Neural progenitor cell (in vitro differentiated cells): Measurements from ENCODE around the gene CWC22. TPM values are rescaled to one million over a fixed set of nuclear protein-coding genes. Genes with fewer than 3 reads are reported as not detected.
"Not testable (repeated sequence)": the region's sequence is repeated elsewhere in the genome, so short reads cannot be mapped to it uniquely, and the experiment has no call there.

ENCODE experiments used
- DNase-seq: peaks from one replicate; pipeline ENCODE4 v3.0.0-alpha.2; 2016; ENCODE audit warnings: low spot score
- H2AFZ ChIP-seq: fragments of 200-600 bp; sonication (generic); replicated peaks from 2 replicates; pipeline ENCODE4 v1.6.1; 2016; ENCODE audit warnings: antibody characterized with exemption
- H3F3A ChIP-seq: fragments of 200-600 bp; sonication (generic); 2 replicates; pipeline ENCODE4 v1.6.1; 2016; ENCODE audit warnings: antibody characterized with exemption, low read depth
- H3K27ac ChIP-seq: fragments of 200-600 bp; sonication (generic); 2 replicates; pipeline ENCODE4 v1.5.1; 2016; ENCODE audit warnings: mild to moderate bottlenecking
- H3K27me3 ChIP-seq: fragments of 200-600 bp; sonication (generic); 2 replicates; pipeline ENCODE4 v1.6.1; 2016; ENCODE audit warnings: mild to moderate bottlenecking, moderate library complexity
- H3K36me3 ChIP-seq: fragments of 200-600 bp; sonication (generic); 2 replicates; pipeline ENCODE4 v1.5.1; 2016
- H3K4me1 ChIP-seq: fragments of 200-600 bp; sonication (generic); 2 replicates; pipeline ENCODE4 v1.6.1; 2016; ENCODE audit warnings: mixed run types
- H3K4me2 ChIP-seq: fragments of 200-600 bp; sonication (generic); 2 replicates; pipeline ENCODE4 v1.6.1; 2016
- H3K4me3 ChIP-seq: fragments of 200-600 bp; sonication (generic); 2 replicates; pipeline ENCODE4 v1.5.1; 2016
- H3K79me2 ChIP-seq: fragments of 200-600 bp; sonication (generic); 2 replicates; pipeline ENCODE4 v1.6.1; 2016; ENCODE audit warnings: low read depth
- H3K9ac ChIP-seq: fragments of 200-600 bp; sonication (generic); 2 replicates; pipeline ENCODE4 v1.6.1; 2016
- H3K9me3 ChIP-seq: fragments of 200-600 bp; sonication (generic); 2 replicates; pipeline ENCODE4 v1.5.1; 2016; ENCODE audit warnings: low read depth
- H4K20me1 ChIP-seq: fragments of 200-600 bp; sonication (generic); 2 replicates; pipeline ENCODE4 v1.6.1; 2016; ENCODE audit warnings: low read depth
- H3K27ac Mint-ChIP-seq: 3 replicates; pipeline ENCODE4 v1.8.0; 2021; ENCODE audit warnings: mixed read lengths
- H3K27me3 Mint-ChIP-seq: 2 replicates; pipeline ENCODE4 v1.8.0; 2022; ENCODE audit warnings: low read depth, mild to moderate bottlenecking, inconsistent platforms, moderate library complexity, mixed read lengths; ENCODE audit not compliant: insufficient read depth
- H3K36me3 Mint-ChIP-seq: 3 replicates; pipeline ENCODE4 v1.8.0; 2021; ENCODE audit warnings: mixed read lengths
- H3K4me1 Mint-ChIP-seq: 3 replicates; pipeline ENCODE4 v1.8.0; 2021; ENCODE audit warnings: mixed read lengths
- H3K4me3 Mint-ChIP-seq: 3 replicates; pipeline ENCODE4 v1.8.0; 2021; ENCODE audit warnings: mild to moderate bottlenecking, moderate library complexity, mixed read lengths
- H3K9me3 Mint-ChIP-seq: 3 replicates; pipeline ENCODE4 v1.8.0; 2020; ENCODE audit warnings: mixed read lengths
- CTCF ChIP-seq: fragments of 200-600 bp; sonication (generic); IDR thresholded peaks from 2 replicates; pipeline ENCODE4 v1.5.1; 2017; ENCODE audit warnings: antibody characterized with exemption, mild to moderate bottlenecking
- EZH2 ChIP-seq: fragments of 200-600 bp; sonication (generic); IDR thresholded peaks from 2 replicates; pipeline ENCODE4 v1.6.1; 2017; ENCODE audit warnings: antibody characterized with exemption, mild to moderate bottlenecking, moderate library complexity
- EZH2phosphoT487 ChIP-seq: fragments of 200-600 bp; sonication (generic); IDR thresholded peaks from 2 replicates; pipeline ENCODE4 v1.6.1; 2017; ENCODE audit warnings: antibody characterized with exemption
- total RNA-seq: library from RNA; depleted of rRNA; stranded (reverse); fragments of >200 nt; gene quantifications from 2 replicates; pipeline ENCODE4 v1.2.3, GENCODE V29; 2015; ENCODE audit warnings: low replicate concordance

CWC22 gene
- total RNA-seq, 1 donor from 2014 or later = 60.2 TPM

GRCh38 chr2:180012523-180012922, 5.4 kb upstream of the CWC22 start:
- Mint-ChIP-seq H3K9me3 (peaks cover 8% of the 10 kb centered on the region), H3K4me1 (peaks cover 22% of the 10 kb centered on the region), H3K27ac (no peak overlapping the region), H3K36me3 (no peaks in the 10 kb centered on the region), H3K4me3 (no peak overlapping the region), H3K27me3 (peaks cover 3% of the 10 kb centered on the region)
- H3K36me3 ChIP-seq = no peaks in the 10 kb centered on the region
- H3K4me3 ChIP-seq = no peak overlapping the region
- H3F3A ChIP-seq = no peaks in the 10 kb centered on the region
- H3K27ac ChIP-seq = no peak overlapping the region
- TF ChIP-seq CTCF = no peak
- TF ChIP-seq EZH2 = no peak
- no peak for TF ChIP-seq EZH2phosphoT487
- no peaks in the 10 kb centered on the region for H3K79me2 ChIP-seq
- no peaks in the 10 kb centered on the region for H3K9me3 ChIP-seq
- DNase-seq = no peak
- peaks cover 5% of the 10 kb centered on the region for H3K4me1 ChIP-seq
- H3K9ac ChIP-seq = no peak overlapping the region
- H2AFZ ChIP-seq = peak overlapping the region; percentile 3
- no peaks in the 10 kb centered on the region for H4K20me1 ChIP-seq
- H3K27me3 ChIP-seq = no peaks in the 10 kb centered on the region
- no peak overlapping the region for H3K4me2 ChIP-seq

- H3K9me3 ChIP-seq = no peaks in the 10 kb centered on the region
- H3K36me3 ChIP-seq = no peaks in the 10 kb centered on the region
- Mint-ChIP-seq H3K4me1 (peaks cover 11% of the 10 kb centered on the region), H3K9me3 (peaks cover 8% of the 10 kb centered on the region), H3K36me3 (no peaks in the 10 kb centered on the region), H3K27ac (no peak overlapping the region), H3K27me3 (peaks cover 3% of the 10 kb centered on the region), H3K4me3 (no peak overlapping the region)
- no peaks in the 10 kb centered on the region for H3F3A ChIP-seq
- no peak for TF ChIP-seq CTCF
- no peak for TF ChIP-seq EZH2phosphoT487
- no peak for TF ChIP-seq EZH2
- no peaks in the 10 kb centered on the region for H3K27me3 ChIP-seq
- H3K27ac ChIP-seq = no peak overlapping the region
- peaks cover 5% of the 10 kb centered on the region for H3K4me1 ChIP-seq
- H3K4me2 ChIP-seq = no peak overlapping the region
- DNase-seq = no peak
- no peak overlapping the region for H3K9ac ChIP-seq
- H2AFZ ChIP-seq = no peak overlapping the region
- H3K4me3 ChIP-seq = no peak overlapping the region
- H3K79me2 ChIP-seq = peaks cover 13% of the 10 kb centered on the region
- no peaks in the 10 kb centered on the region for H4K20me1 ChIP-seq
Measured at GRCh38 chr2:180010701-180011100, 3.6 kb upstream of the CWC22 start.

- Histone ChIP-seq H3F3A (no peaks in the 10 kb centered on the region), H3K4me1 (peaks cover 16% of the 10 kb centered on the region), H3K27ac (peak overlapping the region; percentile 82), H3K9me3 (no peaks in the 10 kb centered on the region), H3K36me3 (no peaks in the 10 kb centered on the region), H3K79me2 (peaks cover 57% of the 10 kb centered on the region), H3K9ac (peak overlapping the region; percentile 94), H3K4me2 (peak overlapping the region; percentile 92), H3K27me3 (no peaks in the 10 kb centered on the region), H2AFZ (no peak overlapping the region), H3K4me3 (peak overlapping the region; percentile 73), H4K20me1 (no peaks in the 10 kb centered on the region)
- Mint-ChIP-seq H3K36me3 (peaks cover 6% of the 10 kb centered on the region), H3K27me3 (peaks cover under 1% of the 10 kb centered on the region), H3K4me1 (peaks cover 8% of the 10 kb centered on the region), H3K27ac (peak overlapping the region; percentile 100), H3K9me3 (no peaks in the 10 kb centered on the region), H3K4me3 (peak overlapping the region; percentile 95)
- no peak for DNase-seq
- TF ChIP-seq CTCF (no peak), EZH2 (no peak), EZH2phosphoT487 (no peak)
Measured at GRCh38 chr2:180006231-180006630, 866 bp downstream of the CWC22 start.

- H3K36me3 Mint-ChIP-seq = not testable (repeated sequence)
- peaks cover 16% of the 10 kb centered on the region for H3K4me1 ChIP-seq
Measured at GRCh38 chr2:180005465-180005864, 1.6 kb downstream of the CWC22 start.

More at GRCh38 chr2:180005465-180005864, 1.6 kb downstream of the CWC22 start:
- not testable (repeated sequence) for H3K9me3 ChIP-seq, H3K4me1 Mint-ChIP-seq, H3K27ac ChIP-seq, H3F3A ChIP-seq, H3K27ac Mint-ChIP-seq, H3K9ac ChIP-seq, DNase-seq, H3K36me3 ChIP-seq, H3K27me3 ChIP-seq, H4K20me1 ChIP-seq, H2AFZ ChIP-seq, H3K9me3 Mint-ChIP-seq, H3K27me3 Mint-ChIP-seq
- Histone ChIP-seq H3K79me2 (peaks cover 65% of the 10 kb centered on the region), H3K4me2 (peak overlapping the region; percentile 92), H3K4me3 (peak overlapping the region; percentile 73)
- peak overlapping the region; percentile 95 for H3K4me3 Mint-ChIP-seq
